ENCODE data around the gene ANGPTL7.

The ANGPTL7 gene

DNA sequence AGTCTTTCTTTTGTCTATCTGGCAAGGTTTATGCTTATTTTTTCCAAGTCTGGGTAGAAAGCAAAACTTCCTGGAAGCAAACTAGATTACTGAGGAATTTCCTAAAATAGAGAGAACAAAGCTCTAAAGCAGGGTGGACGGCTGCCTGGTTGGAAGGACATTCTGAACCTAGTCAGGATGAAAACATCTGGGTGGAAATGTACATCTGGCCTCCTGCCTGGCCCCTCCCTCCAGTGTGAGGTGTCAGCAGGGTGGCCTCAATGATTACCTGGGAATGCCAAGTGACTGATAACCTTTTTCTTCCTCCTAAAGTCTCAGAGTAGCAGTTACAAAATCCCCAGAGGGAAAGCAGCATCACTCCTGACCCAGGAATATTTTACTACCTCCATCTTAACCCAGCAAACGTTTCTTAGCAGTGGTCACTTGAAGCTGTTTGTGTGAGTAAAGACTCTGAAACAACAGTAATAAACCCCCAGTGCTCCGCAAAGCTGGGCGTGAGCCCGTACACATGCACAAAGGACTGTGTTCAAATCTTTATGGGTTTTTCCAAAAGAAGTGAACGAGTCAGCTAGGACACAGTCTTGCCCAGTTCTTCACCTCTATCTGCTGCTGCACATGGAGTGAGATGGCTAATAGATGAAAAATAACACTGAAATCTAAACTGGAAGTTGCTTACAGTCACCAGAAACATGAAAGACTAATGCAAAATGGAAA, 18.9 kb downstream of the ANGPTL7 start:
- no peak for DNase-seq

GRCh38 chr1:11211461-11211860, 22.3 kb downstream of the ANGPTL7 start:
- no peak for DNase-seq

DNA sequence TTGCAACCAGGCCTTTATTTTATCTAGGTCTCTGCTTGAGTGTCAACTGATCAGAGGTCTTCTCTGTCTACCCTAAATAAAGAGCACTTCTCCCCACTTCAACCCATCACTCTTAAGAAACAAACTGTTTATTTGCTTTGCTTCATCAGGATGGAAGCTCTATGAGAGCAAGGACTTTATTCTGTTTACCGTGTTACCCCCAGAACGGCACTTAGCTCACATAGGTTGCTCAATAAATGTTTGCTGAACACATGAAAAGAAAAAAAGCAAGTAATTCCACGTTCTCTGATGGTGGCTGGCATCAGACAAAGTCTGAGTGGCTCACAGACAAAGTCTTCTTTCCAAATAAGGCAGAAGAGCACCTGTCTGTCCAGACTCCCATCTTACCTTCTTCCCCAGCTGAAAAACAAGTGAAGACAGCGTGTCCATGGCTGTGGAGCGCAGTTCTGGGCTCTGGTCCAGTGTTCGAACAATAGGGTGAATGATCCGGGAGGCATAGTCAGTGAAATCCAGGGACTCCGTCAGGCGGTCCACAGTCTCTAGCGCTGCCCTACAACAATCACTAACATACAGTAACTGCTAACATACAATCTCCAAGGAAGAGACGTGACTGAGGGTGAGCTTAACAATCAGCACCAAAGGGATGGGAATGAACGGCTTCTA, 22.9 kb downstream of the ANGPTL7 start:
- DNase-seq = no peak

DNA sequence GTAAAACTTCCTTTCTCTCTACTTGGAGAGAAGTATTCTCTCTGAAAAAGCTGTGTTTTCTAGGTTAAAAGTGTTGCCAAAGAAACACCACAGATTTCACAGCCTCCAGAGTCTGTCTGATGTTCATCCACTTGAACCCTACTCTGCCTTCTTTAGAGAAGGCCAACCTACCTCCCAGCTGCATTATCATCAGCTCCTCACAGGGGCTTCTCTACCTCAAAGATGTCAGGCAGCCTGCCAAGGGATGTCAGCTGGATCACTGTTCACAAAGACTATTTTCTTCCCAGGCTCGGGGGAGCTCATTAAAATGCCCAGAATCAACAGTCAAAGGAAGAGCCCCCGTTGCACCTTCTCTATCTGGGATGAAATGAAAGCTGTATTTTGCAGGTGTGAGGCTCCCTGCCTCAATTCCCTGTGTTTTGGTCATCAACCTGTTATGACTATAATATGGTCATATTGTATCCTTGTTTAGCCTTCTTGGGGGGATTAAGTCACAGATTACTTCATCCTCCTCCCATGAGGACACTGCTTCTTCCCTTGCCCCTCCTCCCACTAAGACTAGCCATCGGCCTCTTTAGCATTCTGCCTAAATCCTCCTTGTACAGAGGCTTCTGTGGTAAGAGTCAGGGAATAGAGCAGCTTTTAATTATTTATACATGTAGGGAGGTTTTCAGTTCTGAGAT, 25.7 kb downstream of the ANGPTL7 start:
- peak; percentile 25 for DNase-seq

DNA sequence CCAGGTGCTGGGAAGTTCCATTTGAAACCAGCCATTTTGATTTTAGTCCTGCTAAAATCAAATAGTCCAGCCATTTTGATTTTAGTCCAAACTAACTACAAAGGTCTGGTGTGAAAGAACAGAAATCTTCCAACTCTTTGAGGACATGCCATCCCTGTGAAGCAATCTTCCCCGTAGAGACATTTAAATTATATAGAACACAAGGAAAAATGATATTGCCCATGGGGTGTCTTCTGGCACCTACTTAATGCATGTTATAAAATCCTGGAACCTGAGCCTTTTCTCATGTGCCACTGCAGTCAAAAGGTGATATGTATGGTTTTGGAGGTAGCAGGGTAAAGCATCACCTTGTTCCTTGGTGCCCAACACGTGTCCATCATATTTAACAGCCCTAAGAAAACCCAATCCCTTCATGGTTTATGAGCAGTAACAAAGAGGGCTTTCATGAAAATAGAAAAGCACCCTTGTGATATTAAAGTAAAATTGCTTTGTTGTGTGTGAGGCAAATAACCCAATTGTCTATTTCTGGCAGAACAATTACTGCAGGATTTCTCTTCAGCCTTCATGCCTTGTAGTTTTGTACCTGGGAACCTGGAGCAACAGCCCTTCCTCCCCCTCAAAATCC, 26.3 kb downstream of the ANGPTL7 start:
- no peak for DNase-seq

DNA sequence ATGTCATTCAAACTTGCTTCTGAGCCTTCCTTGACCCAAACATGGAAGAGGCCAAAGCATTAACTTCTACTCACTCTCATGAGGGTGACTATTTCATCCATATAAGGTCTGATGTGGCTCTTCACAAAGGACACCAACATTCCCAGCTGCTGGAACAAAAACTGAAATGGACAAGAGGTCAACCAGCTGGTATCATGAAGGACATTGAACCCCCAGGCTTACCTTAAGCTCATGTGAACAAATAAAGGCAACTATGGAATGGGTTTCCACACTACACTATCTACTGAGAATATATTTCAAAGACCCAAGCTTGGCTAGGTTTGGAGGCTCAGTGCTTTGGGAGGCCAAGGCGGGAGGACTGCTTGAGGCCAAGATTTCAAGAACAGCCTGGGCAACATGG, 26.9 kb downstream of the ANGPTL7 start:
- no peak for DNase-seq

- no peak for DNase-seq
These were observed 38.2 kb downstream of the ANGPTL7 start for GRCh38 chr1:11227106-11228077.

DNA sequence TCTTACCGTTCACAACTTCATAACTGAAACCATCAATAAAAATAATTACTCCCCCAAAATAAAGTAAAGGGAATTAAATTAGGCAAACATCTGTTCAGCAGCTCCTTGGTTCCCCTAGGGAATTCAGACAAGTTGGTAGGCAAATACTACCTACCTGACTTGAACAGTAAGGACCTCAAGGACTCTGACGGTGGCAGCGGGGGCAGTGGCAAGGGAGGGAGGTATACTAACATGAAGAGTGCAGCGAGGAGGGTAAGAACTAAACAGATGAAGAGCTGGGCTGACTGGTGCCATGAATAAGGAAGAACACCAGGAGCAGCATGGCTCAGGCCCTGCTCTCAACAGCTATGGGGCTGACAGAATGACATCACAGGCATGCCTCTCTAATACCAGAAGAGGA, 40.0 kb downstream of the ANGPTL7 start:
- DNase-seq = no peak

- DNase-seq = no peak
These were observed 44.1 kb downstream of the ANGPTL7 start for GRCh38 chr1:11233208-11233607.

- no peak for DNase-seq
These were observed 48.2 kb downstream of the ANGPTL7 start for GRCh38 chr1:11237356-11237755.

GRCh38 chr1:11238311-11238710, 49.2 kb downstream of the ANGPTL7 start:
- DNase-seq = no peak

- no peak for DNase-seq
These were observed 56.1 kb downstream of the ANGPTL7 start for GRCh38 chr1:11245248-11245647.

Measured in NCI-H1105 (cell line).